ENCODE data around the gene PTTG1IP2. TPM values are rescaled to one million over a fixed set of nuclear protein-coding genes. Genes with fewer than 3 reads are reported as not detected.
A peak's percentile ranks its signal among the peaks of the same experiment; 100 is the strongest.

Gene PTTG1IP2
- not detected for total RNA-seq (2021; ENCODE audit: unreplicated experiment)
- not detected in 2 replicates for polyA plus RNA-seq (2012)
- percentile 41 among the genes with signal in this experiment for Bru-seq, nascent RNA
- BruChase-seq, experiment 1, labeled RNA remaining after a 6-hour chase: percentile 38 among the genes with signal in this experiment
- BruChase-seq, experiment 2, labeled RNA remaining after a 2-hour chase: percentile 26 among the genes with signal in this experiment
- long read RNA-seq: 0 reads

DNA sequence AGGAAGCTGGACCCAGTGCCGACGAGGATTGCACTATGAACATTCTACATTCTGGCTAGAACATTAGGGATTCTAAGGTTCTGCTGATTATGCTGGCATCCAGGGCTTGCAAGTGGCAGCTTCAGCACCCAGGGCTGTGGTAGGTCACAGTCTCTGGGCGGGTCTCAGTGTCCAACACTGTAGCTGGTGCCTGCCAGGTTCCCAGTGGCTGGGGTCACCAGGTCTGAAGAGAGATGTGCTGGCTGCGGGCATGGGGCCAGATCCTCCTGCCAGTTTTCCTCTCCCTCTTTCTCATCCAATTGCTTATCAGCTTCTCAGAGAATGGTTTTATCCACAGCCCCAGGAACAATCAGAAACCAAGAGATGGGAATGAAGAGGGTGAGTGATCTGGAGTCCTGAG, at the start of gene PTTG1IP2:
Gene PTTG1IP2, plus strand, starts transcription at position 86 of the 400 bp plus-strand sequence. Its CDS starts 148 bp downstream, at position 234.
- CTCF ChIA-PET: interaction anchor here (1.0 kb wide), 1 partner anchor 14 kb away, joined by 3 read pairs; no protein-coding TSS in a partner anchor

More for the DNA sequence above, at the start of gene PTTG1IP2:
- Histone ChIP-seq H3K4me2 (ENCODE audit: low read length) (no peak within 1 kb of the TSS), H3K4me3 (replicated peaks in 1 of 2; ENCODE audit: low read depth in 1 of 2, low read length in 2 of 2) (no peak within 1 kb of the TSS), H3K27ac (ENCODE audit: low read depth, low read length) (no peak within 1 kb of the TSS), H2AFZ (ENCODE audit: low read depth, low read length, poor library complexity, severe bottlenecking) (no peak within 1 kb of the TSS), H3K9ac (ENCODE audit: low read length) (no peak within 1 kb of the TSS), H3K27me3 (ENCODE audit: insufficient read depth, low read length) (no peaks in the 10 kb centered on the region), H3K36me3 (ENCODE audit: control insufficient read depth in 1 of 2, insufficient read depth in 2 of 2, low read length in 2 of 2) (no peaks in the 10 kb centered on the region), H3K4me1 (ENCODE audit: control insufficient read depth in 1 of 2, insufficient read depth in 2 of 2, low read length in 2 of 2) (peaks cover 0 to 4% of the 10 kb centered on the region in 2 experiments; a peak in 1 of 4 replicates), H3K9me2 (ENCODE audit: insufficient read depth) (no peaks in the 10 kb centered on the region), H3K9me3 (ENCODE audit: control insufficient read depth in 1 of 2, insufficient read depth in 1 of 2, low read depth in 1 of 2, low read length in 2 of 2) (no peaks in the 10 kb centered on the region), H3K79me2 (ENCODE audit: insufficient read depth, low read length) (no peaks in the 10 kb centered on the region), H4K20me1 (ENCODE audit: insufficient read depth) (no peaks in the 10 kb centered on the region)
- no peak for ATAC-seq
- RAD21 ChIA-PET (ENCODE audit: low non-redundant PET in 1 of 2, low total read pairs in 2 of 2, uncharacterized antibody in 2 of 2, unreplicated experiment in 2 of 2): no interaction called here
- POLR2A ChIA-PET: no interaction called here
- no peak for DNase-seq (ENCODE audit: low read depth, low spot score)
- TF ChIP-seq RAD21 (IDR thresholded peaks at IDR 0.05; ENCODE audit: low read depth): no peak
- TF ChIP-seq, protein P1, sequence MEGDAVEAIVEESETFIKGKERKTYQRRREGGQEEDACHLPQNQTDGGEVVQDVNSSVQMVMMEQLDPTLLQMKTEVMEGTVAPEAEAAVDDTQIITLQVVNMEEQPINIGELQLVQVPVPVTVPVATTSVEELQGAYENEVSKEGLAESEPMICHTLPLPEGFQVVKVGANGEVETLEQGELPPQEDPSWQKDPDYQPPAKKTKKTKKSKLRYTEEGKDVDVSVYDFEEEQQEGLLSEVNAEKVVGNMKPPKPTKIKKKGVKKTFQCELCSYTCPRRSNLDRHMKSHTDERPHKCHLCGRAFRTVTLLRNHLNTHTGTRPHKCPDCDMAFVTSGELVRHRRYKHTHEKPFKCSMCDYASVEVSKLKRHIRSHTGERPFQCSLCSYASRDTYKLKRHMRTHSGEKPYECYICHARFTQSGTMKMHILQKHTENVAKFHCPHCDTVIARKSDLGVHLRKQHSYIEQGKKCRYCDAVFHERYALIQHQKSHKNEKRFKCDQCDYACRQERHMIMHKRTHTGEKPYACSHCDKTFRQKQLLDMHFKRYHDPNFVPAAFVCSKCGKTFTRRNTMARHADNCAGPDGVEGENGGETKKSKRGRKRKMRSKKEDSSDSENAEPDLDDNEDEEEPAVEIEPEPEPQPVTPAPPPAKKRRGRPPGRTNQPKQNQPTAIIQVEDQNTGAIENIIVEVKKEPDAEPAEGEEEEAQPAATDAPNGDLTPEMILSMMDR (IDR thresholded peaks at IDR 0.05 in 2 of 3, conservative IDR thresholded peaks at IDR 0.05 in 1 of 3; ENCODE audit: borderline replicate concordance in 1 of 3, insufficient read depth in 1 of 3, low read depth in 2 of 3, low read length in 2 of 3): no peak
- no peak for TF ChIP-seq ZFX (IDR thresholded peaks at IDR 0.05)
- TF ChIP-seq CBX3 (IDR thresholded peaks at IDR 0.05; ENCODE audit: low read depth): no peak
- TF ChIP-seq EZH2 (IDR thresholded peaks at IDR 0.05): no peak
- TF ChIP-seq, protein P2, sequence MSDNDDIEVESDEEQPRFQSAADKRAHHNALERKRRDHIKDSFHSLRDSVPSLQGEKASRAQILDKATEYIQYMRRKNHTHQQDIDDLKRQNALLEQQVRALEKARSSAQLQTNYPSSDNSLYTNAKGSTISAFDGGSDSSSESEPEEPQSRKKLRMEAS (IDR thresholded peaks at IDR 0.05): no peak
- TF ChIP-seq POLR2A (IDR thresholded peaks at IDR 0.05; ENCODE audit: borderline replicate concordance, extremely low read depth, insufficient read depth, insufficient read length): no peak
- TF ChIP-seq SIN3A (IDR thresholded peaks at IDR 0.05; ENCODE audit: low read depth): no peak
- no peak for TF ChIP-seq CEBPB (IDR thresholded peaks at IDR 0.05; ENCODE audit: low read depth)
- no peak for TF ChIP-seq POLR2AphosphoS5 (IDR thresholded peaks at IDR 0.05; ENCODE audit: low read depth, low read length)
- no peak for TF ChIP-seq SRF (IDR thresholded peaks at IDR 0.05; ENCODE audit: low read depth)
- no peak for TF ChIP-seq EGR1 (IDR thresholded peaks at IDR 0.05; ENCODE audit: low read depth)
- TF ChIP-seq, protein P3, sequence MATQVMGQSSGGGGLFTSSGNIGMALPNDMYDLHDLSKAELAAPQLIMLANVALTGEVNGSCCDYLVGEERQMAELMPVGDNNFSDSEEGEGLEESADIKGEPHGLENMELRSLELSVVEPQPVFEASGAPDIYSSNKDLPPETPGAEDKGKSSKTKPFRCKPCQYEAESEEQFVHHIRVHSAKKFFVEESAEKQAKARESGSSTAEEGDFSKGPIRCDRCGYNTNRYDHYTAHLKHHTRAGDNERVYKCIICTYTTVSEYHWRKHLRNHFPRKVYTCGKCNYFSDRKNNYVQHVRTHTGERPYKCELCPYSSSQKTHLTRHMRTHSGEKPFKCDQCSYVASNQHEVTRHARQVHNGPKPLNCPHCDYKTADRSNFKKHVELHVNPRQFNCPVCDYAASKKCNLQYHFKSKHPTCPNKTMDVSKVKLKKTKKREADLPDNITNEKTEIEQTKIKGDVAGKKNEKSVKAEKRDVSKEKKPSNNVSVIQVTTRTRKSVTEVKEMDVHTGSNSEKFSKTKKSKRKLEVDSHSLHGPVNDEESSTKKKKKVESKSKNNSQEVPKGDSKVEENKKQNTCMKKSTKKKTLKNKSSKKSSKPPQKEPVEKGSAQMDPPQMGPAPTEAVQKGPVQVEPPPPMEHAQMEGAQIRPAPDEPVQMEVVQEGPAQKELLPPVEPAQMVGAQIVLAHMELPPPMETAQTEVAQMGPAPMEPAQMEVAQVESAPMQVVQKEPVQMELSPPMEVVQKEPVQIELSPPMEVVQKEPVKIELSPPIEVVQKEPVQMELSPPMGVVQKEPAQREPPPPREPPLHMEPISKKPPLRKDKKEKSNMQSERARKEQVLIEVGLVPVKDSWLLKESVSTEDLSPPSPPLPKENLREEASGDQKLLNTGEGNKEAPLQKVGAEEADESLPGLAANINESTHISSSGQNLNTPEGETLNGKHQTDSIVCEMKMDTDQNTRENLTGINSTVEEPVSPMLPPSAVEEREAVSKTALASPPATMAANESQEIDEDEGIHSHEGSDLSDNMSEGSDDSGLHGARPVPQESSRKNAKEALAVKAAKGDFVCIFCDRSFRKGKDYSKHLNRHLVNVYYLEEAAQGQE (IDR thresholded peaks at IDR 0.05; ENCODE audit: low read depth): no peak
- TF ChIP-seq ELF1 (IDR thresholded peaks at IDR 0.05; ENCODE audit: borderline replicate concordance, low read depth): no peak
- TF ChIP-seq, protein P4, sequence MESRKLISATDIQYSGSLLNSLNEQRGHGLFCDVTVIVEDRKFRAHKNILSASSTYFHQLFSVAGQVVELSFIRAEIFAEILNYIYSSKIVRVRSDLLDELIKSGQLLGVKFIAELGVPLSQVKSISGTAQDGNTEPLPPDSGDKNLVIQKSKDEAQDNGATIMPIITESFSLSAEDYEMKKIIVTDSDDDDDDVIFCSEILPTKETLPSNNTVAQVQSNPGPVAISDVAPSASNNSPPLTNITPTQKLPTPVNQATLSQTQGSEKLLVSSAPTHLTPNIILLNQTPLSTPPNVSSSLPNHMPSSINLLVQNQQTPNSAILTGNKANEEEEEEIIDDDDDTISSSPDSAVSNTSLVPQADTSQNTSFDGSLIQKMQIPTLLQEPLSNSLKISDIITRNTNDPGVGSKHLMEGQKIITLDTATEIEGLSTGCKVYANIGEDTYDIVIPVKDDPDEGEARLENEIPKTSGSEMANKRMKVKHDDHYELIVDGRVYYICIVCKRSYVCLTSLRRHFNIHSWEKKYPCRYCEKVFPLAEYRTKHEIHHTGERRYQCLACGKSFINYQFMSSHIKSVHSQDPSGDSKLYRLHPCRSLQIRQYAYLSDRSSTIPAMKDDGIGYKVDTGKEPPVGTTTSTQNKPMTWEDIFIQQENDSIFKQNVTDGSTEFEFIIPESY (IDR thresholded peaks at IDR 0.05; ENCODE audit: extremely low read depth, insufficient replicate concordance, low read length): no peak
- TF ChIP-seq SP1 (IDR thresholded peaks at IDR 0.05; ENCODE audit: low read depth): no peak
- TF ChIP-seq YY1 (IDR thresholded peaks at IDR 0.05; ENCODE audit: extremely low read depth, insufficient replicate concordance, low read depth, low read length): no peak
- TF ChIP-seq, protein P5, sequence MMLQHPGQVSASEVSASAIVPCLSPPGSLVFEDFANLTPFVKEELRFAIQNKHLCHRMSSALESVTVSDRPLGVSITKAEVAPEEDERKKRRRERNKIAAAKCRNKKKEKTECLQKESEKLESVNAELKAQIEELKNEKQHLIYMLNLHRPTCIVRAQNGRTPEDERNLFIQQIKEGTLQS (IDR thresholded peaks at IDR 0.05): no peak
- no peak for TF ChIP-seq ZNF274 (IDR thresholded peaks at IDR 0.05; ENCODE audit: low read depth, low read length)
- intact Hi-C loops (cut with micrococcal nuclease): no loop called here
- BruUV-seq (replicated peaks): no TSS peak

All from HCT116 (cell line).